Smooth muscle cell (in vitro differentiated cells): ENCODE measurements around the gene RGP1. TPM values are rescaled to one million over a fixed set of nuclear protein-coding genes. Genes with fewer than 3 reads are reported as not detected.

Experiments used
- DNase-seq: peaks from one replicate; lab custom pipeline; 2025; ENCODE audit not compliant: unreplicated experiment; lab: John Stamatoyannopoulos, UW
- H2AFZ ChIP-seq: fragments of 200-600 bp; sonication (generic); 2 replicates; pipeline ENCODE4 v1.6.0; 2016; ENCODE audit warnings: antibody characterized with exemption, low read depth, mild to moderate bottlenecking
- H3F3A ChIP-seq: fragments of 200-600 bp; sonication (generic); 2 replicates; pipeline ENCODE4 v1.6.0; 2017; ENCODE audit warnings: antibody characterized with exemption, low read depth
- H3K27ac ChIP-seq: fragments of 200-600 bp; sonication (generic); 2 replicates; pipeline ENCODE4 v1.5.1; 2016; ENCODE audit warnings: low read depth, mild to moderate bottlenecking
- H3K27me3 ChIP-seq: fragments of 200-600 bp; sonication (generic); 2 replicates; pipeline ENCODE4 v1.6.1; 2016; ENCODE audit warnings: low read depth, mild to moderate bottlenecking
- H3K36me3 ChIP-seq: fragments of 200-600 bp; sonication (generic); 2 replicates; pipeline ENCODE4 v1.5.1; 2016; ENCODE audit warnings: low read depth
- H3K4me1 ChIP-seq: fragments of 200-600 bp; sonication (generic); 2 replicates; pipeline ENCODE4 v1.5.1; 2016; ENCODE audit warnings: low read depth
- H3K4me2 ChIP-seq: fragments of 200-600 bp; sonication (generic); 2 replicates; pipeline ENCODE4 v1.6.0; 2016; ENCODE audit warnings: mild to moderate bottlenecking
- H3K4me3 ChIP-seq: fragments of 200-600 bp; sonication (generic); 2 replicates; pipeline ENCODE4 v1.5.1; 2016; ENCODE audit warnings: mild to moderate bottlenecking
- H3K79me2 ChIP-seq: fragments of 200-600 bp; sonication (generic); 2 replicates; pipeline ENCODE4 v1.6.0; 2016; ENCODE audit warnings: low read depth, mild to moderate bottlenecking
- H3K9ac ChIP-seq: fragments of 200-600 bp; sonication (generic); 2 replicates; pipeline ENCODE4 v1.6.0; 2016; ENCODE audit warnings: low read depth
- H3K9me3 ChIP-seq: fragments of 200-600 bp; sonication (generic); replicated peaks from 2 replicates; pipeline ENCODE4 v1.5.1; 2016; ENCODE audit warnings: low read depth
- H4K20me1 ChIP-seq: fragments of 200-600 bp; sonication (generic); 2 replicates; pipeline ENCODE4 v1.6.0; 2016; ENCODE audit warnings: low read depth
- CTCF ChIP-seq: fragments of 200-600 bp; sonication (generic); IDR thresholded peaks from 2 replicates; pipeline ENCODE4 v1.5.1; 2017; ENCODE audit warnings: borderline replicate concordance, mild to moderate bottlenecking, antibody characterized with exemption; ENCODE audit not compliant: insufficient read depth, poor library complexity, severe bottlenecking
- WGBS: methylation state at CpG from one replicate; pipeline ENCODE4 v1.1.7; 2016; ENCODE audit warnings: low lambda C conversion rate; 5-methylcytosine and 5-hydroxymethylcytosine counted together
- polyA plus RNA-seq: library from polyadenylated mRNA; unstranded; fragments of >200 nt; fragmentation: Nextera tagmentation; extraction: Ambion mirVana; gene quantifications from 2 replicates; pipeline ENCODE4 v1.2.1, GENCODE V29; 2016
- total RNA-seq: library from RNA; depleted of rRNA; stranded (reverse); fragments of >200 nt; gene quantifications from 2 replicates; pipeline ENCODE4 v1.2.3, GENCODE V29; 2014

RGP1 gene
- total and polyA plus RNA-seq, 2 experiments from 2014 or later = 12.8 to 15.3 TPM

GRCh38 chr9:35706951-35707350 is 42.1 kb upstream of the RGP1 start:
- peaks cover 20% of the 10 kb centered on the region for H4K20me1 ChIP-seq
- no peaks in the 10 kb centered on the region for H3K27me3 ChIP-seq
- H3K4me2 ChIP-seq = no peak overlapping the region
- H3K9ac ChIP-seq = no peak overlapping the region
- no peaks in the 10 kb centered on the region for H3K9me3 ChIP-seq
- H3F3A ChIP-seq = no peaks in the 10 kb centered on the region
- no peaks in the 10 kb centered on the region for H3K79me2 ChIP-seq
- no peak for TF ChIP-seq CTCF
- no peaks in the 10 kb centered on the region for H3K4me1 ChIP-seq
- H3K36me3 ChIP-seq = peaks cover 36% of the 10 kb centered on the region
- 92% methylated on average over 10 of the region's 10 CpGs for WGBS
- no peak overlapping the region for H3K27ac ChIP-seq
- H3K4me3 ChIP-seq = no peak overlapping the region
- DNase-seq = no peak
- H2AFZ ChIP-seq = no peak overlapping the region

DNA sequence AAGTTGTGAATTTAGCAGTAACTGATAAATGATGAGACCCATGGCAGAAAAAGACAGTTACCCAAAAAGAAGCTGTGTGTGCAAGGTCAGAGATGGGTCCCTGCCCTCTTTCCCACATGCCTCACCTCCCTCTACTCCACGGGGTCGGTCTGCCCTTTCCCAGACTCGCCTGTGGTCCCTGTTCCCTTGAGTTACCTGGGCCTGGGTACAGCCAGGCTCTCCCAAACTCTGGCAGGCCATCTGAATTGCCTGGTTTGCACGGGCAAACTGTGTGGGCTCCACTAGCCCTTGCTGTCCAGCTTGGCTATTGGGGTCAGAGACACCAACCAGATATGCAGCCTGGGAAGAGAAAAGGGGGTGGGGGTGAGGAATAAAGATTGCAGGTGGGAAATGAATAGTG is 40.9 kb upstream of the RGP1 start:
- 100% methylated on average over 4 of the region's 4 CpGs for WGBS
- no peaks in the 10 kb centered on the region for H3K79me2 ChIP-seq

GRCh38 chr9:35710818-35711500 is 38.1 kb upstream of the RGP1 start:
- WGBS = over 99% methylated on average over 7 of the region's 7 CpGs
- H2AFZ ChIP-seq = no peak overlapping the region
- peaks cover 3% of the 10 kb centered on the region for H3F3A ChIP-seq
- H3K36me3 ChIP-seq = peaks cover 33% of the 10 kb centered on the region
- no peaks in the 10 kb centered on the region for H3K4me1 ChIP-seq
- no peaks in the 10 kb centered on the region for H3K9me3 ChIP-seq
- H3K79me2 ChIP-seq = no peaks in the 10 kb centered on the region
- DNase-seq = no peak
- H3K27me3 ChIP-seq = no peaks in the 10 kb centered on the region
- TF ChIP-seq CTCF = no peak
- H3K4me2 ChIP-seq = no peak overlapping the region
- H3K27ac ChIP-seq = no peak overlapping the region
- no peak overlapping the region for H3K4me3 ChIP-seq
- H4K20me1 ChIP-seq = peaks cover 29% of the 10 kb centered on the region
- H3K9ac ChIP-seq = no peak overlapping the region

More for the DNA sequence above, 40.9 kb upstream of the RGP1 start:
- no peaks in the 10 kb centered on the region for H3K4me1 ChIP-seq
- H3K27me3 ChIP-seq = no peaks in the 10 kb centered on the region
- H3K9me3 ChIP-seq = no peaks in the 10 kb centered on the region
- H3K4me2 ChIP-seq = no peak overlapping the region
- no peak overlapping the region for H3K9ac ChIP-seq
- H3K27ac ChIP-seq = no peak overlapping the region
- peaks cover 2% of the 10 kb centered on the region for H3F3A ChIP-seq
- no peak for DNase-seq
- H3K4me3 ChIP-seq = no peak overlapping the region
- TF ChIP-seq CTCF = no peak
- no peak overlapping the region for H2AFZ ChIP-seq
- H3K36me3 ChIP-seq = peaks cover 33% of the 10 kb centered on the region
- peaks cover 23% of the 10 kb centered on the region for H4K20me1 ChIP-seq
